HepG2 (cell line): ENCODE results near the gene NECTIN2. TPM values are rescaled to one million over a fixed set of nuclear protein-coding genes. Genes with fewer than 3 reads are reported as not detected.

Experiments
- BRD4 ChIP-seq: sonication (generic); formaldehyde crosslinking; IDR thresholded peaks from 2 replicates; pipeline ENCODE4 v1.4.0; 2020; ENCODE audit warnings: missing genetic modification reagents
- FOXK2 ChIP-seq: fragments of 450-650 bp; IDR thresholded peaks from 2 replicates; pipeline ENCODE4 v1.6.1; 2016
- HNF1A ChIP-seq, 2 experiments: sonication (generic) in 1 of 2; formaldehyde crosslinking in 1 of 2; IDR thresholded peaks; 2 replicates each; pipeline versions ENCODE4 v1.4.0 to v1.6.1; 2016 to 2020; ENCODE audit warnings: borderline replicate concordance in 1 of 2, low read depth in 1 of 2, mild to moderate bottlenecking in 1 of 2, missing genetic modification reagents in 1 of 2
- IKZF4 ChIP-seq: sonication (generic); formaldehyde crosslinking; IDR thresholded peaks from 2 replicates; pipeline ENCODE4 v1.5.1; 2020; ENCODE audit warnings: borderline replicate concordance, mild to moderate bottlenecking, low read depth, missing genetic modification reagents; ENCODE audit errors: not compliant biosample characterization
- JARID2 ChIP-seq: sonication (generic); formaldehyde crosslinking; IDR thresholded peaks from 2 replicates; pipeline ENCODE4 v1.8.1; 2023; ENCODE audit warnings: missing genetic modification reagents, inconsistent platforms; ENCODE audit not compliant: insufficient replicate concordance
- LCORL ChIP-seq, 2 experiments: fragments of 450-650 bp in 1 of 2; sonication (generic) in 1 of 2; formaldehyde crosslinking in 1 of 2; IDR thresholded peaks; 2 replicates each; pipeline versions ENCODE4 v1.5.0 to v1.6.1; 2017 to 2020; ENCODE audit warnings: antibody characterized with exemption in 1 of 2, missing genetic modification reagents in 1 of 2
- MAFF ChIP-seq: IDR thresholded peaks from 2 replicates; pipeline ENCODE4 v1.6.1; 2011; ENCODE audit warnings: low read depth, low read length, improper control_type of control experiment
- NFE2L2 ChIP-seq: fragments of 150-350 bp; IDR thresholded peaks from 2 replicates; pipeline ENCODE4 v1.6.1; 2014; ENCODE audit warnings: low read length
- NR1H2 ChIP-seq: sonication (generic); formaldehyde crosslinking; IDR thresholded peaks from 2 replicates; pipeline ENCODE4 v1.8.1; 2022; ENCODE audit warnings: low read depth, missing genetic modification reagents, borderline replicate concordance
- PLRG1 ChIP-seq: fragments of 450-650 bp; conservative IDR thresholded peaks from 2 replicates; pipeline ENCODE4 v1.6.1; 2016
- PPARG ChIP-seq: conservative IDR thresholded peaks from 2 replicates; pipeline ENCODE4 v1.6.1; 2016; ENCODE audit warnings: missing biosample characterization, missing genetic modification reagents
- SAP130 ChIP-seq: IDR thresholded peaks from 2 replicates; pipeline ENCODE4 v1.6.1; 2016; ENCODE audit warnings: low read depth
- SIX1 ChIP-seq: sonication (generic); formaldehyde crosslinking; IDR thresholded peaks from 2 replicates; pipeline ENCODE4 v1.4.0; 2020; ENCODE audit warnings: missing genetic modification reagents, borderline replicate concordance
- TARDBP ChIP-seq: sonication (generic); formaldehyde crosslinking; IDR thresholded peaks from 2 replicates; pipeline ENCODE4 v1.8.0; 2022; ENCODE audit warnings: mild to moderate bottlenecking, missing genetic modification reagents
- YEATS2 ChIP-seq: sonication (generic); formaldehyde crosslinking; IDR thresholded peaks from 2 replicates; pipeline ENCODE4 v1.4.0; 2020; ENCODE audit warnings: missing genetic modification reagents, borderline replicate concordance
- ZFP36L2 ChIP-seq: sonication (generic); formaldehyde crosslinking; IDR thresholded peaks from 2 replicates; pipeline ENCODE4 v1.4.0; 2020; ENCODE audit warnings: missing genetic modification reagents
- ZNF430 ChIP-seq: sonication (generic); formaldehyde crosslinking; IDR thresholded peaks from 2 replicates; pipeline ENCODE4 v1.9.0; 2021; ENCODE audit warnings: mild to moderate bottlenecking, missing genetic modification reagents
- ZNF670 ChIP-seq: sonication (generic); formaldehyde crosslinking; IDR thresholded peaks from 2 replicates; pipeline ENCODE4 v1.8.0; 2022; ENCODE audit warnings: mild to moderate bottlenecking, missing genetic modification reagents, borderline replicate concordance
- ZNF672 ChIP-seq: sonication (generic); formaldehyde crosslinking; IDR thresholded peaks from 2 replicates; pipeline ENCODE4 v1.8.1; 2022; ENCODE audit warnings: missing genetic modification reagents
- ZNF780A ChIP-seq: sonication (generic); formaldehyde crosslinking; IDR thresholded peaks from 2 replicates; pipeline ENCODE4 v1.8.0; 2022; ENCODE audit warnings: mild to moderate bottlenecking, missing genetic modification reagents, moderate library complexity
- ZNF781 ChIP-seq: sonication (generic); formaldehyde crosslinking; IDR thresholded peaks from 2 replicates; pipeline ENCODE4 v1.5.1; 2020; ENCODE audit warnings: borderline replicate concordance, mild to moderate bottlenecking, missing genetic modification reagents; ENCODE audit errors: not compliant biosample characterization
- ZNF788 ChIP-seq: sonication (generic); formaldehyde crosslinking; IDR thresholded peaks from 2 replicates; pipeline ENCODE4 v1.5.0; 2020; ENCODE audit warnings: mild to moderate bottlenecking, missing genetic modification reagents, borderline replicate concordance
- polyA plus RNA-seq, 8 experiments: library from polyadenylated mRNA; depleted of rRNA in 3 of 8; stranded (reverse) in 7 of 8; unstranded in 1 of 8; fragments of >200 nt; fragmentation: Illumina TruSeq in 4 of 8; extraction: Trizol in 4 of 8; gene quantifications; 2 replicates each; pipeline versions ENCODE4 v1.2.1 to v1.2.3, GENCODE V29; 2011 to 2016; ENCODE audit warnings: low read depth in 4 of 8, missing spikeins in 1 of 8, mixed read lengths in 1 of 8; ENCODE audit not compliant: insufficient read depth in 1 of 8
- total RNA-seq, 5 experiments: library from RNA; depleted of rRNA; stranded (reverse); fragments of >200 nt; fragmentation: Illumina TruSeq; extraction: Trizol; gene quantifications; 2 replicates each; pipeline ENCODE4 v1.2.3, GENCODE V29; 2016; ENCODE audit warnings: low read depth in 1 of 5
- TF ChIP-seq, protein P1 (sequence below), 2 experiments: sonication (generic) in 1 of 2; formaldehyde crosslinking in 1 of 2; IDR thresholded peaks; 2 replicates each; pipeline versions ENCODE4 v1.4.0 to v1.6.1; 2018 to 2020; ENCODE audit warnings: missing genetic modification reagents in 2 of 2, borderline replicate concordance in 1 of 2, low read depth in 1 of 2, mild to moderate bottlenecking in 1 of 2, missing biosample characterization in 1 of 2
- TF ChIP-seq, protein P2 (sequence below): sonication (generic); formaldehyde crosslinking; IDR thresholded peaks from 2 replicates; pipeline ENCODE4 v1.5.0; 2020; ENCODE audit warnings: missing genetic modification reagents

NECTIN2 gene
- total and polyA plus RNA-seq, 2 of the 13 experiments (the other 11 are each of a cell fraction or from before 2014, with no cell fraction given) = 75.4 to 114 TPM

DNA sequence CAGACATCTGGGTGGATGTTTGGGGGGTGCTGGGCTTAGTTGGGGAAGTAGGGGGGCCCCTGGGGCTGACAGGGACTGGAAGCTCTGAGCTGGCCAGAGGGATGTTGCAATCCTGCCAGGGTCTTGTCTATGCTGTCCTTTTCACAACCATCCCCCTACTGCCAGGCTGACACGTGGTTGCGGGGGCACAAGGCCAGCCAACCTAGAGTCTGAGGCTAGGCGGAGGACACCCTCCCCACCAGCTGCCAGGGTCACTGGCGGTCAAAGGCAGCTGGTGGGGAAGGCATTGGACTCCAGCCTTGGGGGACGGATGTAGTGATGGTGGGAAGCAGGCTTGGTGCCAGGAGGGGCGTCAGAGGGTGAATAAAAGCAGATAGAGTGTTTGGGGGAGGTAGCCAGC is 66.8 kb downstream of the NECTIN2 start (continued):
- TF ChIP-seq LCORL (IDR thresholded peaks at IDR 0.05) = no peak
- peak; percentile 79 for TF ChIP-seq LCORL (CRISPR knock-in tag; IDR thresholded peaks at IDR 0.05)
- TF ChIP-seq YEATS2 (CRISPR knock-in tag) = 0 out of 2 replicates have a peak, but pooled peaks have one; percentile 33
- 0 out of 2 replicates have a peak, but pooled peaks have one; percentile 32 for TF ChIP-seq BRD4 (CRISPR knock-in tag)
- TF ChIP-seq JARID2 (CRISPR knock-in tag) = no peak
- peak; percentile 70; the same call in 1 of the 2 replicates for TF ChIP-seq ZNF788 (CRISPR knock-in tag)
- peak; percentile 57 for TF ChIP-seq PPARG (CRISPR knock-in tag)
- 0 out of 2 replicates have a peak, but pooled peaks have one; percentile 57 for TF ChIP-seq ZNF780A
- peak; percentile 45; the same call in 1 of the 2 replicates for TF ChIP-seq ZNF430 (CRISPR knock-in tag)
- peak; percentile 33; the same call in 1 of the 2 replicates for TF ChIP-seq ZNF670
- no peak for TF ChIP-seq SIX1 (CRISPR knock-in tag)
- TF ChIP-seq IKZF4 = no peak
- TF ChIP-seq MAFF = no peak
- TF ChIP-seq ZNF672 (CRISPR knock-in tag) = 0 out of 2 replicates have a peak, but pooled peaks have one; percentile 49
- 0 out of 2 replicates have a peak, but pooled peaks have one; percentile 13 for TF ChIP-seq FOXK2
- TF ChIP-seq NR1H2 (CRISPR knock-in tag) = peak; percentile 100
- TF ChIP-seq SAP130 = peak; percentile 94
- TF ChIP-seq ZFP36L2 = no peak
- TF ChIP-seq HNF1A (IDR thresholded peaks at IDR 0.05; ENCODE audit: low read depth) = no peak
- peak; percentile 66 for TF ChIP-seq HNF1A (CRISPR knock-in tag; IDR thresholded peaks at IDR 0.05; ENCODE audit: borderline replicate concordance)
- no peak for TF ChIP-seq PLRG1
- peak; percentile 73 for TF ChIP-seq TARDBP (CRISPR knock-in tag)
- TF ChIP-seq, protein P1, sequence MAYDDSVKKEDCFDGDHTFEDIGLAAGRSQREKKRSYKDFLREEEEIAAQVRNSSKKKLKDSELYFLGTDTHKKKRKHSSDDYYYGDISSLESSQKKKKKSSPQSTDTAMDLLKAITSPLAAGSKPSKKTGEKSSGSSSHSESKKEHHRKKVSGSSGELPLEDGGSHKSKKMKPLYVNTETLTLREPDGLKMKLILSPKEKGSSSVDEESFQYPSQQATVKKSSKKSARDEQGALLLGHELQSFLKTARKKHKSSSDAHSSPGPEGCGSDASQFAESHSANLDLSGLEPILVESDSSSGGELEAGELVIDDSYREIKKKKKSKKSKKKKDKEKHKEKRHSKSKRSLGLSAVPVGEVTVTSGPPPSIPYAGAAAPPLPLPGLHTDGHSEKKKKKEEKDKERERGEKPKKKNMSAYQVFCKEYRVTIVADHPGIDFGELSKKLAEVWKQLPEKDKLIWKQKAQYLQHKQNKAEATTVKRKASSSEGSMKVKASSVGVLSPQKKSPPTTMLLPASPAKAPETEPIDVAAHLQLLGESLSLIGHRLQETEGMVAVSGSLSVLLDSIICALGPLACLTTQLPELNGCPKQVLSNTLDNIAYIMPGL (CRISPR knock-in tag; IDR thresholded peaks at IDR 0.05; ENCODE audit: borderline replicate concordance in 1 of 2, low read depth in 1 of 2) = peak; percentile 34 to 67; a peak in 2 of 4 replicates
- TF ChIP-seq ZNF781 = no peak
- TF ChIP-seq, protein P2, sequence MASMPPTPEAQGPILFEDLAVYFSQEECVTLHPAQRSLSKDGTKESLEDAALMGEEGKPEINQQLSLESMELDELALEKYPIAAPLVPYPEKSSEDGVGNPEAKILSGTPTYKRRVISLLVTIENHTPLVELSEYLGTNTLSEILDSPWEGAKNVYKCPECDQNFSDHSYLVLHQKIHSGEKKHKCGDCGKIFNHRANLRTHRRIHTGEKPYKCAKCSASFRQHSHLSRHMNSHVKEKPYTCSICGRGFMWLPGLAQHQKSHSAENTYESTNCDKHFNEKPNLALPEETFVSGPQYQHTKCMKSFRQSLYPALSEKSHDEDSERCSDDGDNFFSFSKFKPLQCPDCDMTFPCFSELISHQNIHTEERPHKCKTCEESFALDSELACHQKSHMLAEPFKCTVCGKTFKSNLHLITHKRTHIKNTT (CRISPR knock-in tag) = no peak
- no peak for TF ChIP-seq NFE2L2
